GM12875 (cell line): ENCODE data around the gene HES1.

Experiments used
- H3K4me3 ChIP-seq: one replicate; pipeline ENCODE4 v1.5.1; 2011; ENCODE audit warnings: low read depth, low read length, control low read depth
- CTCF ChIP-seq: IDR thresholded peaks from 2 replicates; pipeline ENCODE4 v1.5.1; 2011; ENCODE audit warnings: low read depth, mild to moderate bottlenecking, control low read depth, inconsistent platforms, low read length, moderate library complexity, borderline replicate concordance; ENCODE audit not compliant: insufficient read depth

The HES1 gene

GRCh38 chr3:194098081-194098842, 37.7 kb upstream of the HES1 start:
- no peak overlapping the region for H3K4me3 ChIP-seq
- no peak for TF ChIP-seq CTCF

GRCh38 chr3:194098843-194099183, 37.1 kb upstream of the HES1 start:
- H3K4me3 ChIP-seq = no peak overlapping the region
- TF ChIP-seq CTCF = no peak

- no peak for TF ChIP-seq CTCF
- no peak overlapping the region for H3K4me3 ChIP-seq
Measured at GRCh38 chr3:194099215-194099614, 36.7 kb upstream of the HES1 start.

GRCh38 chr3:194100856-194101390, 35.0 kb upstream of the HES1 start:
- no peak overlapping the region for H3K4me3 ChIP-seq
- TF ChIP-seq CTCF = no peak

- H3K4me3 ChIP-seq = no peak overlapping the region
- TF ChIP-seq CTCF = no peak
Measured at GRCh38 chr3:194101592-194102432, 34.1 kb upstream of the HES1 start.

GRCh38 chr3:194102436-194102835, 33.5 kb upstream of the HES1 start:
- TF ChIP-seq CTCF = no peak
- H3K4me3 ChIP-seq = no peak overlapping the region
